Measurements from ENCODE around the gene RGS6.

Gene RGS6

GRCh38 chr14:72466325-72466724 is 534.1 kb downstream of the RGS6 start:
- DNase-seq, result no peak

GRCh38 chr14:72471346-72471745 is 539.1 kb downstream of the RGS6 start:
- DNase-seq, result peak; percentile 63

DNA sequence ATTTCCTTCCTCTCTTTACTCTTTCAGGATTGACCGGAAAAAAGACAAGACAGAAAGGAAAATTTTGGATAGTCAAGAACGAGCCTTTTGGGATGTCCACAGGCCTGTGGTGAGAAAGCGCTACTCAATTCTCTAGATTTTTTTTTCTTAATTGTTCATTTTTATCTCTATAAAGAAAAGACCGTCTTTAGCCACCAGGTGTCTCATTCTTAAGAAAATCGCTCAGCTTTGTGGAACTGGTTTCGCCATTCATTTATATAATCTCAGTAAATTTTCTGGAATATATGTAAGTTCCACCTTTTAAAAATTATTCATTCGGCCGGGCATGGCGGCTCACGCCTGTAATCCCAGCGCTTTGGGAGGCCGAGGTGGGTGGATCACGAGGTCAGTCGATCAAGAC is 540.6 kb downstream of the RGS6 start:
- peak; percentile 5 for DNase-seq

DNA sequence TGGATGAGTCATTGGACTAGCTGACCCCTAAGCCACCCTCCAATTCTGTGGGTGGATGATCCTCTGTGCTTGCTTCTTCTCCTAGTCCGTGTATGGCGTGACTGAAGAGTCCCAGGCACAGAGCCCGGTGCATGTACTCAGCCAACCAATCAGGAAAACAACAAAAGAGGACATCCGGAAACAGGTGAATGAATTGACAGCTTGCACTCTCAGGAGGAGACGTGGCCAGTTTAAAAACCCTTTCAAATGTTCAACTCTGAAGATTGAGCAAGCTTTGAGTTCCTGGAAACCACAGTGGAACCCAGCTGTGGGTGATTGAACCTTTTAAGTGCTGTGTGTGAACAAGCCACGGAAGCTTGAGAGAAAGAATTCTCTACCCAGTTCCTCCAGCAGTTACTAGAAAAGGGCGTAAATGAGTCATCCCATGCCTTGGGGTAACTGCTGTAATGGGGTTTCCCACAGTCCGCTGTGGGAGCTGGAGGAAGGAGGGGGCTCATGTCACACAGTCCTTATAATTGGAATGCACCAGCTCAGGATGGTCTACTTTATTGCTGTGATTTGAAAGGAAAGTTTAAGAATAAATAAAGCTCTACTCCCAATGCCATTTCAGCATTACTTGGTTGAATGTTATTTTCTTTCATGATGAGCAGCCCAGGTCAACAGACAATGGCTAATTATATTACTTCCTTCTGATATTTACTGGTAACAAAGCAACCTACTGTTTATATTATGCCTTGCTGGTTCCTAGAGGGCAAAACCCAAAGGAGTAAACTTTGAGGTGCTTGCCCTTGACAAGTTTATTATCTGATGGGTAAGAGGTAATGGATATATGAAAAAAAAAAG is 544.6 kb downstream of the RGS6 start:
- peak; percentile 86 for DNase-seq

DNA sequence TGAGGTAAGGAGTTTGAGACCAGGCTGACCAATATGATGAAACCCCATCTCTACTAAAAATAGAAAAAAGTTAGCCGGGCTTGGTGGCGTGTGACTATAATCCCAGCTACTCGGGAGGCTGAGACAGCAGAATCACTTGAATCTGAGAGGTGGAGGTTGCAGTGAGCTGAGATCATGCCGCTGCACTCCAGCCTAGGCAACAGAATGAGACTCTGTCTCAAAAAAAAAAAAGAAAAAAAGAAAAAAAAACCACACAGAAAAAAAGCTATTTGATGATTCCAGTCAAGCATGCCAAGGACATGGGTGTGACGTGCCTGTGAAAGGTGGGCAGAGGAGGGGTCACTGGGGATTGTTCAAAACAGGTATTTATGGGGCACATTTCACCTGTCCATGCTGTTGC is 545.3 kb downstream of the RGS6 start:
- DNase-seq, result peak; percentile 28

DNA sequence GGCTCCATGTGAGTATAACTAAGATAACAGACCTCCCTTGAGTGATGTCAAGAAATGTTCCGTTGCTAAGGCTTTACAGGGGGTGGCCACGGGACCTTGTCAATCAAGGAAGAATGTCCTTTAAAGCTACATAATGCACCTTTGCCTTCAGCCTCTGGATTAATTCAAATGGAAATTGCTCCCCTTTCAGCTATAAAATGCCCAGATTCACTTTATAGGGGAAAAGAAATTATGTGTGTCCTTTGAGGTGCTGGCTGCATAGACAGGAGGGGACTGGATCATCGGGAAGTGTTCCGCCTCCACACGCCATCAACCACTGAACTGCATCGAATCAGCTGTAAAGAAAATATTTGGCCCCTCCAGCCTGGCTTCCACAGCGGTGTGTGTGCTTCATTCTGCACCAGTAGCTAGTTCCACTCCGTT is 546.3 kb downstream of the RGS6 start:
- DNase-seq, result peak; percentile 35

GRCh38 chr14:72479461-72479931 is 547.3 kb downstream of the RGS6 start:
- DNase-seq, result peak; percentile 47

- peak; percentile 40 for DNase-seq
Observed at GRCh38 chr14:72480464-72481243, 548.4 kb downstream of the RGS6 start.

GRCh38 chr14:72483311-72483710 is 551.1 kb downstream of the RGS6 start:
- DNase-seq, result no peak

- DNase-seq, result no peak
Observed at GRCh38 chr14:72485695-72486094, 553.5 kb downstream of the RGS6 start.

- DNase-seq, result no peak
Observed at GRCh38 chr14:72488514-72488913, 556.3 kb downstream of the RGS6 start.

GRCh38 chr14:72492196-72492595 is 560.0 kb downstream of the RGS6 start:
- DNase-seq, result no peak

GRCh38 chr14:72495668-72496067 is 563.4 kb downstream of the RGS6 start:
- peak; percentile 4 for DNase-seq

- no peak for DNase-seq
Observed at GRCh38 chr14:72498646-72499045, 566.4 kb downstream of the RGS6 start.

DNA sequence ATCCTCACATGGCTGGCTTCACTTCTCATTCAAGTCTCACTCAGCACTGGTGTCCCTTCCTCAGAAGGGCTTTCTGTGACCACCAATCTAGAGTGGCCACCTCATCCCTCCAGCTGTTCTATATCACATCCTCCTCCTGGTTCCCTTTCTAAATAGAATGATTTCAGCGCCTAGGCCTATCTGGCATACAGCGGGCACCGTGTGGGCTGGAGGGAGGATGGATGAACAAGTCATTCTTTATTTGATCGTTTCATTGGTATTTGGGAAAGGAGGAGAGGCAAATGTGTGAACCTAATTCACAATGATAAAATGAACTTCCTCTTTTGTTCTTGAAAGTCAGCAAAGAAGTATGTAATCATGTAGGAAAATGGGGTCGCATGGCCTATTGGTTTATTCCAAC is 567.5 kb downstream of the RGS6 start:
- DNase-seq, result peak; percentile 22

DNA sequence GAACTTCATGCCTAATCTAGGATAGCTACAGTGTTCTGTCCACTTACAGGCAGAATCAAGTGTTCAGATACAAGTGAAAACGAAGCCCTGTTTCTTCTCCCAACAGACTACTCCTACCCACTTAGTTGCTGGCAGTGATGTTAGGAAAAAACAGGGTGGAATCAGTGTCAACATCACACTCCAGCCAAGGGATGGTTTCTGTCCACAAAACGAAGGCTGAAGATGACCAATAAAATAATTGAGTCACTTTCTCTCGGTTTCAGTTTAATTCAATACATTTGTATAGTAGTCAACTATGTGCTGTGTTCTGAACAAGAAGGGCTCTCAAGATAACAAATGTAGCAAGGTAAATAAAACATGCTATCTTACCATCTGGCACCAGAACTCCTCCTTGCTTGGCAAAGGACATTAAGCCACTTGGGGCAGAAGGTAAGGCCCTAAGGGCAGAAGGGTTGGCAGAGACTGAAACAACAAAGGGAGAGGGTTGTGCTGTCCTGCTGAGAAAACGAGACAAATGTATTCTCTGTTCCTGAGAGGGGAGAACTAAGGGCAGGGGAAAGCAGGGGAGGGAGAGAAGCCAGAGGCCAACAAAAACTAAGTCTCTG is 568.1 kb downstream of the RGS6 start:
- no peak for DNase-seq

DNA sequence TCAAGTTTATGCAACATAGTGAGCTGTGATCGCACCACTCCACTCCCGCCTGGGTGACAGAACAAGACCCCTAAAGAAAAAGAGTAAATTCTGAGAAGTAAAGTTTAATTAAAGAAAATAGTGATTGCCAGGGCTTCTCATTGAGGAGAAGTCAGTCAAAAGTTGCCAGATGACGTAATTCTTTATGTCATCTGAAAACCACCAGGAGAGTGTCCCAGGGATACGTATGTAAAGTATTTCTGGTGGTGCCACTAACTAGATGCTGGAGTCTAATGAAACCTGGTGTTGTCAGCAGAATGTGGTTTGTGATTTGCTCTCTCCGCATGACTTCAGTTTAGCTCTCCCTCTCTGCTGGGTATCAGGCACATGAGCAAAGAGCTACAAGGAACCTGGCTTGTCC is 569.2 kb downstream of the RGS6 start:
- DNase-seq, result no peak

GRCh38 chr14:72503271-72503670 is 571.0 kb downstream of the RGS6 start:
- no peak for DNase-seq

DNA sequence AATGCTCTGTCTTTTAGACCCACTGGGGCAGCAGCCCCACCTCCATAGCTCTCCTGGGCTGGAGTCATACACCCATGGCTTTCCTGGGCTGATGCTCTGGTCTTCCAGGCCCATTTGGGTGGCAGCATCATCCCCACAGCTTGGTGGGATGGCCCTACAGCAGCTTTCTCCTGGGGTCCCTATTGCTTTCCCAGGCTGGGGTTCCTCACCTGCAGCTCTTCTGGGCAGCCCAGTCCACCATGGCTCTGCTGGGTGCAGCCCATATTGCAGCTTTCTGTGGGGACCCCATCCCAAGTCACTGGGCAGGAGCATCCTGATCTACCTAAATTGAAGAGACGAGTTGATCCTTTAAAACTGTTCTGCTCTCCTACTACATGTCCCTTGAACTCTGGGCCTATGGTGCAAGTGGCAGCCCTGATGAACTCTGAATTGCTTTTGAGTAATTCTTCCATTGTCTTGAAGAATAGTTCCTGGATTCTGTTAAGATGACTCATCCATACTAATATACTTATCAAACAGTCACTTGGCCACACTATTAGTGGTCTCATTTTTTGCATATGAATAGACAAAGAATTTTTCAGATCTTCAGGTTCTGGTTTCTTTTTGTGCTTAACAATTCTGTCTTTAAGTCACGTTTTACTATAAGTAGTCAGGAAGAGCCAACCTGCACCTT is 571.6 kb downstream of the RGS6 start:
- DNase-seq, result peak; percentile 28

- DNase-seq, result no peak
Observed at GRCh38 chr14:72510566-72510965, 578.3 kb downstream of the RGS6 start.

DNA sequence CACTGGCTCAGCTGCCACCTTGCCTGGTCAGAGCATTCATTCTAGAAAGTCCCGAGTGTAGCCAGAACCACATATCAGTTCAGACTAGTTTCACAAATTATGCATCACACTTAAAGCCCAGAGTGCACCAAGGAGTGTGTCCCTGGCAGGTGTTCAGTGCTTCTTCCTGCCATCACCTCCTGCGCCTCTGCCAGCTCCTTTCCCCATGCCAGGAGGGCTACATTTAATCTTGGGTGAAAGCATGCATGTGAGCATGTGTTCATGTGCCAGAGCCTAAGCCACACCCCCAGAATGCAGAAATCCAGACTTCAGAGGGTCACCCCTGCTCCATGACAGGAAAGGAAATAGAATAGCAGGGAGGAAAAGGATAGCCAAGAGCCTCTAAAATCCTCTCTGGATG is 580.1 kb downstream of the RGS6 start:
- no peak for DNase-seq

DNA sequence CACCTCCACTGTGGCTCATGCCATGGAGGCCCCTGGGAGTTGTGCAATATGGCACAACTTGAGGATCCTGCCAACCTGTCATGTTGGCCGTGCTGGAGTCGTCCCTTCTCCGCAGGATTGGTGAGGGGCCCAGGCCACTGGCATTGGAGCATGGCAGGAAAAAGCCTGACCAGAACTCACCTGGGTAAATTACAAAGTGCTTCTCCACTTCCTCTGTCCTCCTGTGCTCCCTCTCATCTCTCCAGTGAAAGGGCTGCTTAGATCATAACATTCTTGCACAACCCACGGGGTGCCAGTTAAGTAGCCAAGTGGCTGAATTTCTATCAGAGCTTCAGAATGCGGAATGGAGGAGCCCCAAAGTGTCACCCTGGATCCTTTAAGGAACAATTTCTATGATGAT is 580.7 kb downstream of the RGS6 start:
- DNase-seq, result no peak

DNA sequence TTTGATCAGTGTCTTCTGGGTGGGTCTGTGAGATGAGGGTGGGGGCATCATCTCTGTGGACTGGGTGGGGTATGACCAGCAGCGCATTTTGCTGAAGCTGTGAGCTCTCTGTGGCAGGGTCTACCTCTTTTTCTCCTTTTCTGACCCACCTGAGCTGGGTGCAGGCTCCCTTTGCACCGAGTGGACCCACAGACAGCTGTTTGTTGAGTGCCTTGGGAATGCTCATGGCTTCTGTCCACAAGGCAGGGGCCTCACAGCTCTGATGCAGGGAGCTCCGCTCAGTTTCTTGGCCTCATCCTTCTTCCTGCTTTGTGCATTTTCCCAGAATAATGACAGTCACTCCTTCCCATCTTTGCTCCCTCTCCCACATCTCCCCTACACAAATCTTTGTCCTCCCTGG is 581.1 kb downstream of the RGS6 start:
- DNase-seq, result peak; percentile 35

Data from islet precursor cell (in vitro differentiated cells).